Caco-2 (cell line): ENCODE data around the gene PRXL2B. TPM values are rescaled to one million over a fixed set of nuclear protein-coding genes. Genes with fewer than 3 reads are reported as not detected.
A peak's percentile ranks its signal among the peaks of the same experiment; 100 is the strongest.

Experiments used
- BruUV-seq: library from RNA; stranded (reverse); fragments of 400-500 nt; replicated peaks from 2 replicates; lab custom pipeline; 2021; lab: Mats Ljungman, UMichigan
- CTCF ChIA-PET: fragments of 300-600 bp; sonication (Branson Sonifier 250); formaldehyde crosslinking; loops from one replicate; lab custom pipeline; 2022; ENCODE audit warnings: antibody characterized with exemption; lab: Charles Lee
- POLR2A ChIA-PET: fragments of 300-600 bp; sonication (Branson Sonifier 250); formaldehyde crosslinking; loops from one replicate; lab custom pipeline; 2022; ENCODE audit warnings: antibody characterized with exemption; lab: Charles Lee
- DNase-seq, 2 experiments: peaks; one replicate each; pipeline versions ENCODE4 v3.0.0 to v3.0.0-alpha.2; 2020 to 2022
- H3K27me3 ChIP-seq: replicated peaks from 2 replicates; pipeline ENCODE4 v1.6.0; 2011; ENCODE audit warnings: low read length; ENCODE audit not compliant: control insufficient read depth, insufficient read depth
- H3K36me3 ChIP-seq: 2 replicates; pipeline ENCODE4 v1.5.1; 2011; ENCODE audit warnings: low read length; ENCODE audit not compliant: control insufficient read depth, insufficient read depth
- H3K4me1 ChIP-seq: fragments of 250-450 bp; sonication (Bioruptor Pico); 2 replicates; pipeline ENCODE4 v1.5.1; 2020; ENCODE audit warnings: mild to moderate bottlenecking
- H3K4me3 ChIP-seq: 2 replicates; pipeline ENCODE4 v1.5.1; 2011; ENCODE audit warnings: low read depth, mild to moderate bottlenecking, control low read depth, low read length
- H3K9me3 ChIP-seq: fragments of 250-450 bp; sonication (Bioruptor Pico); 2 replicates; pipeline ENCODE4 v1.5.1; 2020; ENCODE audit warnings: mild to moderate bottlenecking, moderate library complexity
- H3K27ac Mint-ChIP-seq: one replicate; pipeline ENCODE4 v1.8.0; 2022; ENCODE audit warnings: mixed read lengths; ENCODE audit not compliant: unreplicated experiment
- H3K27me3 Mint-ChIP-seq: one replicate; pipeline ENCODE4 v1.8.0; 2022; ENCODE audit warnings: mixed read lengths; ENCODE audit not compliant: insufficient read depth, unreplicated experiment
- H3K36me3 Mint-ChIP-seq: one replicate; pipeline ENCODE4 v1.8.0; 2022; ENCODE audit warnings: mild to moderate bottlenecking, mixed read lengths; ENCODE audit not compliant: insufficient read depth, unreplicated experiment
- H3K4me1 Mint-ChIP-seq: one replicate; pipeline ENCODE4 v1.8.0; 2022; ENCODE audit warnings: low read depth, mixed read lengths; ENCODE audit not compliant: unreplicated experiment
- H3K4me3 Mint-ChIP-seq: one replicate; pipeline ENCODE4 v1.8.0; 2022; ENCODE audit warnings: mild to moderate bottlenecking, moderate library complexity, mixed read lengths; ENCODE audit not compliant: unreplicated experiment
- H3K9me3 Mint-ChIP-seq: one replicate; pipeline ENCODE4 v1.8.0; 2022; ENCODE audit warnings: mixed read lengths; ENCODE audit not compliant: unreplicated experiment
- intact Hi-C: fragments of 100-400 bp; cut with micrococcal nuclease; formaldehyde crosslinking; loops from one replicate; pipeline ENCODE4 v1.10.0; 2022; ENCODE audit not compliant: unreplicated experiment
- total RNA-seq: library from RNA; stranded (reverse); gene quantifications from 2 replicates; pipeline ENCODE4 v1.2.3, GENCODE V29; 2022
- TF ChIP-seq, protein P1 (sequence below), 2 experiments: fragments of 200-600 bp in 1 of 2; IDR thresholded peaks; 1 replicate in 1 of 2; 2 replicates in 1 of 2; pipeline versions ENCODE4 v1.5.1 to v1.8.0; 2011 to 2022; ENCODE audit warnings: antibody characterized with exemption in 1 of 2, control low read depth in 1 of 2, inconsistent platforms in 1 of 2, low read depth in 1 of 2, low read length in 1 of 2, mild to moderate bottlenecking in 1 of 2, moderate library complexity in 1 of 2; ENCODE audit not compliant: insufficient read depth in 1 of 2, severe bottlenecking in 1 of 2, unreplicated experiment in 1 of 2

Gene PRXL2B
- total RNA-seq, 1 experiment from 2014 or later = 16.2 TPM

- ChIA-PET CTCF (no interaction called here), POLR2A (no interaction called here)
- no TSS peak for BruUV-seq
- Mint-ChIP-seq H3K4me1 (no peaks in the 10 kb centered on the region), H3K27ac (no peak overlapping the region), H3K4me3 (no peak overlapping the region), H3K36me3 (no peaks in the 10 kb centered on the region), H3K9me3 (no peaks in the 10 kb centered on the region), H3K27me3 (no peaks in the 10 kb centered on the region)
- Histone ChIP-seq H3K27me3 (no peaks in the 10 kb centered on the region), H3K4me3 (no peak overlapping the region), H3K36me3 (no peaks in the 10 kb centered on the region), H3K4me1 (no peaks in the 10 kb centered on the region), H3K9me3 (no peaks in the 10 kb centered on the region)
- TF ChIP-seq, protein P1, sequence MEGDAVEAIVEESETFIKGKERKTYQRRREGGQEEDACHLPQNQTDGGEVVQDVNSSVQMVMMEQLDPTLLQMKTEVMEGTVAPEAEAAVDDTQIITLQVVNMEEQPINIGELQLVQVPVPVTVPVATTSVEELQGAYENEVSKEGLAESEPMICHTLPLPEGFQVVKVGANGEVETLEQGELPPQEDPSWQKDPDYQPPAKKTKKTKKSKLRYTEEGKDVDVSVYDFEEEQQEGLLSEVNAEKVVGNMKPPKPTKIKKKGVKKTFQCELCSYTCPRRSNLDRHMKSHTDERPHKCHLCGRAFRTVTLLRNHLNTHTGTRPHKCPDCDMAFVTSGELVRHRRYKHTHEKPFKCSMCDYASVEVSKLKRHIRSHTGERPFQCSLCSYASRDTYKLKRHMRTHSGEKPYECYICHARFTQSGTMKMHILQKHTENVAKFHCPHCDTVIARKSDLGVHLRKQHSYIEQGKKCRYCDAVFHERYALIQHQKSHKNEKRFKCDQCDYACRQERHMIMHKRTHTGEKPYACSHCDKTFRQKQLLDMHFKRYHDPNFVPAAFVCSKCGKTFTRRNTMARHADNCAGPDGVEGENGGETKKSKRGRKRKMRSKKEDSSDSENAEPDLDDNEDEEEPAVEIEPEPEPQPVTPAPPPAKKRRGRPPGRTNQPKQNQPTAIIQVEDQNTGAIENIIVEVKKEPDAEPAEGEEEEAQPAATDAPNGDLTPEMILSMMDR (IDR thresholded peaks at IDR 0.05; ENCODE audit: insufficient read depth in 1 of 2, low read depth in 1 of 2, low read length in 1 of 2, severe bottlenecking in 1 of 2, unreplicated experiment in 1 of 2) = no peak
- intact Hi-C loops = no loop called here
- no peak for DNase-seq
These were observed 47.7 kb upstream of the PRXL2B start for GRCh38 chr1:2538872-2539271.

GRCh38 chr1:2539312-2539907 lies 47.2 kb upstream of the PRXL2B start:
- H3K36me3 Mint-ChIP-seq = no peaks in the 10 kb centered on the region
- Histone ChIP-seq H3K27me3 (no peaks in the 10 kb centered on the region), H3K9me3 (no peaks in the 10 kb centered on the region), H3K4me1 (no peaks in the 10 kb centered on the region), H3K4me3 (no peak overlapping the region), H3K36me3 (no peaks in the 10 kb centered on the region)
- TF ChIP-seq, protein P1 (IDR thresholded peaks at IDR 0.05; ENCODE audit: insufficient read depth in 1 of 2, low read depth in 1 of 2, low read length in 1 of 2, severe bottlenecking in 1 of 2, unreplicated experiment in 1 of 2) = peak in 1 of 2 experiments; percentile 21
- intact Hi-C loops = no loop called here
- H3K9me3 Mint-ChIP-seq = no peaks in the 10 kb centered on the region
- ChIA-PET POLR2A (no interaction called here), CTCF (no interaction called here)
- H3K27ac Mint-ChIP-seq = no peak overlapping the region
- no peaks in the 10 kb centered on the region for H3K27me3 Mint-ChIP-seq
- no peak for DNase-seq
- no TSS peak for BruUV-seq
- no peak overlapping the region for H3K4me3 Mint-ChIP-seq
- H3K4me1 Mint-ChIP-seq = no peaks in the 10 kb centered on the region

- H3K9me3 ChIP-seq = no peaks in the 10 kb centered on the region
- Mint-ChIP-seq H3K27me3 (no peaks in the 10 kb centered on the region), H3K4me1 (no peaks in the 10 kb centered on the region), H3K9me3 (no peaks in the 10 kb centered on the region), H3K36me3 (no peaks in the 10 kb centered on the region), H3K4me3 (no peak overlapping the region), H3K27ac (no peak overlapping the region)
- intact Hi-C loops = no loop called here
- no TSS peak for BruUV-seq
- DNase-seq = no peak
- H3K27me3 ChIP-seq = no peaks in the 10 kb centered on the region
- no peak overlapping the region for H3K4me3 ChIP-seq
- no peaks in the 10 kb centered on the region for H3K36me3 ChIP-seq
- TF ChIP-seq, protein P1 (IDR thresholded peaks at IDR 0.05; ENCODE audit: insufficient read depth in 1 of 2, low read depth in 1 of 2, low read length in 1 of 2, severe bottlenecking in 1 of 2, unreplicated experiment in 1 of 2) = no peak
- no peaks in the 10 kb centered on the region for H3K4me1 ChIP-seq
- POLR2A ChIA-PET = no interaction called here
- CTCF ChIA-PET = no interaction called here
These were observed 45.6 kb upstream of the PRXL2B start for GRCh38 chr1:2540816-2541492.
